Activated CD4-positive, alpha-beta T cell treated with anti-CD3 and anti-CD28 coated beads for 36 hours (primary cell): ENCODE results near the gene CTBP1. TPM values are rescaled to one million over a fixed set of nuclear protein-coding genes. Genes with fewer than 3 reads are reported as not detected.

Source experiments
- ATAC-seq: fragments of 200-7000 bp; cut with Tn5 transposase; one replicate; pipeline ENCODE4 v1.10.0; 2021; ENCODE audit warnings: mild to moderate bottlenecking, moderate library complexity
- CTCF ChIA-PET: fragments of 350-600 bp; sonication (Branson Sonifier 250); formaldehyde crosslinking; loops from one replicate; lab custom pipeline; 2021; ENCODE audit warnings: antibody characterized with exemption; lab: Charles Lee
- POLR2A ChIA-PET: fragments of 350-600 bp; sonication (Branson Sonifier 250); formaldehyde crosslinking; loops from one replicate; lab custom pipeline; 2021; ENCODE audit warnings: antibody characterized with exemption, inconsistent platforms; lab: Charles Lee
- DNase-seq: peaks from one replicate; pipeline ENCODE4 v3.0.0-alpha.2; 2020
- H3K27ac Mint-ChIP-seq: one replicate; pipeline ENCODE4 v1.8.0; 2021; ENCODE audit warnings: mixed read lengths
- H3K27me3 Mint-ChIP-seq: one replicate; pipeline ENCODE4 v1.8.0; 2021; ENCODE audit warnings: mixed read lengths
- H3K36me3 Mint-ChIP-seq: one replicate; pipeline ENCODE4 v1.8.0; 2021; ENCODE audit warnings: low read depth, mixed read lengths
- H3K4me1 Mint-ChIP-seq: one replicate; pipeline ENCODE4 v1.8.0; 2021; ENCODE audit warnings: mixed read lengths
- H3K4me3 Mint-ChIP-seq: one replicate; pipeline ENCODE4 v1.8.0; 2021; ENCODE audit warnings: mild to moderate bottlenecking, moderate library complexity, mixed read lengths
- H3K9me3 Mint-ChIP-seq: one replicate; pipeline ENCODE4 v1.8.0; 2021; ENCODE audit warnings: low read depth, mixed read lengths
- intact Hi-C, 2 experiments: fragments of 100-400 bp; cut with DNase I in 1 of 2; cut with micrococcal nuclease in 1 of 2; formaldehyde crosslinking; loops; one replicate each; pipeline versions ENCODE4 v1.14.2 to v1.15.1; 2022 to 2024; cut with DNase I, micrococcal nuclease
- total RNA-seq, 2 experiments: library from RNA; stranded (reverse); gene quantifications; one replicate each; pipeline ENCODE4 v1.2.3, GENCODE V29; 2021

Gene CTBP1
- total RNA-seq, 2 experiments from 2014 or later: 152 to 177 TPM

DNA sequence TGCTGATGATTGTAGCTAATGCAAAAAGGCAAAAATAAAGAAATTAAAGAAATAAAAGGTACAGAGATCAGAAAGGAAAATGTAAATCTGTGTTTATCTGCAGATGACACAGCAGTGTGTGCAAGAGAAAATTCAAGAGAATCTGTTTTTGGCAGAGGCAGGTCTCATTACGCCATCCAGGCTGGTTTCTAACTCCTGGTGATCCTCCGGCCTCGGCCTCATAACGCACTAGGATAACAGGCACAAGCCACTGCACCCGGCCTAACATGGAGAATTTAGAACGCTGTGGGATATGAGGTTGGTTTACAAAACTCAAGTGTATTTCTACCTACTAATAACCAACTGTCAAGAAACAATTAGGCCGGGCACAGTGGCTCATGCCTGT is 29.4 kb downstream of the CTBP1 start:
- ChIA-PET POLR2A (no interaction called here), CTCF (interaction anchor here (0.6 kb wide), 1 partner anchor 27 kb away, joined by 4 read pairs; no protein-coding TSS in a partner anchor)
- H3K4me1 Mint-ChIP-seq: peaks cover 33% of the 10 kb centered on the region
- no peaks in the 10 kb centered on the region for H3K9me3 Mint-ChIP-seq
- H3K36me3 Mint-ChIP-seq: peaks cover 45% of the 10 kb centered on the region
- no peaks in the 10 kb centered on the region for H3K27me3 Mint-ChIP-seq
- peak overlapping the region; percentile 26 for H3K27ac Mint-ChIP-seq
- no peak for ATAC-seq
- intact Hi-C loops: loop anchor here in 1 of 2 experiments (5.0 kb wide), 1 partner anchor 52 kb away; no protein-coding TSS in a partner anchor
- no peak for DNase-seq
- H3K4me3 Mint-ChIP-seq: no peak overlapping the region

DNA sequence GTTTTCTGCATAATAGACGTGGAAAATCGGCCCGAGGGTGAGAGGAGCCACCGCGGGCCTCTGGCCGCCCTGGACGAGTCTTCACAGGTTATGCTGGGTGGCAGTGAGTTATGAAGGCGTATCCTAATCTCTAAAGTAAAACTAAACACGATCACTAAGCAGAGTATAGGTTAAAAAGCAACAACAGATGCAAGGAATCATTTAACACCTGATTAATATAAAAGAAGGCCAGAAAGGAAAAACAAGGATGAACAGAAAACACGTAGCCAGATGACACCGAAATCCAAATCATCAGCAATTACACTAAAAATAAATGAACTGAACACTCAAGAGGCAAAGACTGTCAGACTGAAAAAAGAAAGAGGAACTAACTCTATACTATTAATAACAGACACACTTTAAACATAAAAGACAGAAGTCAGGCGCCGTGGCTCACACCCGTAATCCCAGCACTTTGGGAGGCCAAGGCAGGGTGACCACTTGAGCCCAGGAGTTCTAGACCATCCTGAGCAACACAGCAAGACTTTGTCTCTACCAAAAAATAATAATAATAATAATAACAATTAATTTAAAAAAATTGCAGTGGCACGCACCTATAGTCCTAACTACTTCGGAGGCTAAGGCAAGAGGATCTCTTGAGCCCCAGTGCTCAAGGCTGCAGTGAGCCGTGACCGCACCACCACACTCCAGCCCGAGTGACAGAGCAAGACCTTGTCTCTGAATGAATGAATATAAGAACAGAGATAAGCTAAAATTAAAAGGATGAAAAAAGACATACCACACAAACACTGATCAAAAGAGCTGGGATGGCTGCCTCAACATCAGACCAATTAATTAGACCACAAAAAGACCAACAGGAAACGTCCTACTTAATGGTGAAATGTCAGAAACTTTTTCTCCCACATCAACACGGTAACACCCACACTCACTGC is 30.0 kb downstream of the CTBP1 start:
- H3K9me3 Mint-ChIP-seq: no peaks in the 10 kb centered on the region
- ChIA-PET POLR2A (no interaction called here), CTCF (interaction anchor here (0.6 kb wide), 1 partner anchor 26 kb away, joined by 4 read pairs; no protein-coding TSS in a partner anchor)
- ATAC-seq (no peak), DNase-seq (no peak)
- intact Hi-C loops: loop anchor here in 1 of 2 experiments (5.0 kb wide), 1 partner anchor 52 kb away; no protein-coding TSS in a partner anchor
- H3K27ac Mint-ChIP-seq: peak overlapping the region; percentile 26
- no peaks in the 10 kb centered on the region for H3K27me3 Mint-ChIP-seq
- peaks cover 33% of the 10 kb centered on the region for H3K4me1 Mint-ChIP-seq
- no peak overlapping the region for H3K4me3 Mint-ChIP-seq
- H3K36me3 Mint-ChIP-seq: peaks cover 39% of the 10 kb centered on the region

DNA sequence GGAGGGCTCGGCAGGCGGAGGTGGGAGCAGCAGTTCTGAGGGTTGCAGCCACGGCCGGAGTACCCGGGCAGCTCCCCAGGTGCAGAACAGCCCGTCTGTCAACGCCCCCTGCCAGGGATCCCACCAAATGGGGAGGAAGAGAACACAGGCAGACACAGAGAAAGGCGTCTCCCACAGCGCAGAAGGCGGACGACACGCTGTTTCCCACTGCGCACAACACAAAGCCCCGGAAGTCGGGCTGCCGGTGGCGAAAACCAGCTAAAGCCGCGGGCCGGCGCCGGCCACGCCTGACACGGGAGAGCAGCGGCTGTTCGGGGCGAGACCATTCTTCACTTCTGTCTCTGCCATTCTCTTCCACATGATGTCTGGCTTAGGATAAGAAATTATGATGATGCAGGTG is 31.6 kb downstream of the CTBP1 start:
- DNase-seq (no peak), ATAC-seq (no peak)
- ChIA-PET CTCF (interaction anchor here (1.0 to 1.2 kb wide), 2 partner anchors 25 to 51 kb away, joined by 3 read pairs; no protein-coding TSS in a partner anchor), POLR2A (no interaction called here)
- Mint-ChIP-seq H3K4me1 (peaks cover 33% of the 10 kb centered on the region), H3K36me3 (peaks cover 37% of the 10 kb centered on the region), H3K27ac (peak overlapping the region; percentile 91), H3K9me3 (no peaks in the 10 kb centered on the region), H3K27me3 (no peaks in the 10 kb centered on the region), H3K4me3 (peak overlapping the region; percentile 50)
- intact Hi-C loops: loop anchor here (1.0 to 5.0 kb wide), 2 partner anchors 50 kb away; no protein-coding TSS in a partner anchor

DNA sequence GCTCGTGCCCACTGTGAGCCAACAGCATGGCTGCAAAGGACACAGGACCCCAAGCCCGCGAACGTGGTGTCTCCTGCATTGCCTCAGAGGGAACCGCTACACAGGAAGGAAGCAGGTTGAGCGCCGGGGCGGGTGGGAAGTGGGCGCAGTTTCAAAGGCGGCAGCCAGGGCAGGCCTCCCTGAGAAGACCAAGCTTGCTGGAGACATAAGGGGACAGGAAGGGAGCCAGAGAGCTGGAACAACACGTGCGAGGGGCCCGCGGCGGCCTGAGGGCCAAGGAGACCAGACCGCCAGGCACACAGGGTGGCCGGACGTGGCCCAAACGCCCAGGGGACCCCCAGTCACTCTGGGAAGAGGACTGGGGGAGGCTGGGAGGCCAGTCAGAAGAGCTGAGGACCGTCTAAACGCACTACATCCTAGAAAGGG is 32.0 kb downstream of the CTBP1 start:
- Mint-ChIP-seq H3K27me3 (no peaks in the 10 kb centered on the region), H3K9me3 (no peaks in the 10 kb centered on the region), H3K4me1 (peaks cover 33% of the 10 kb centered on the region), H3K36me3 (peaks cover 38% of the 10 kb centered on the region), H3K27ac (peak overlapping the region; percentile 91), H3K4me3 (peak overlapping the region; percentile 50)
- ChIA-PET CTCF (interaction anchor here (1.0 to 1.2 kb wide), 2 partner anchors 25 to 52 kb away, joined by 3 read pairs; no protein-coding TSS in a partner anchor), POLR2A (no interaction called here)
- DNase-seq (peak; percentile 85), ATAC-seq (peak; percentile 95)
- intact Hi-C loops: loop anchor here (1.0 to 5.0 kb wide), 2 partner anchors 50 kb away; no protein-coding TSS in a partner anchor

DNA sequence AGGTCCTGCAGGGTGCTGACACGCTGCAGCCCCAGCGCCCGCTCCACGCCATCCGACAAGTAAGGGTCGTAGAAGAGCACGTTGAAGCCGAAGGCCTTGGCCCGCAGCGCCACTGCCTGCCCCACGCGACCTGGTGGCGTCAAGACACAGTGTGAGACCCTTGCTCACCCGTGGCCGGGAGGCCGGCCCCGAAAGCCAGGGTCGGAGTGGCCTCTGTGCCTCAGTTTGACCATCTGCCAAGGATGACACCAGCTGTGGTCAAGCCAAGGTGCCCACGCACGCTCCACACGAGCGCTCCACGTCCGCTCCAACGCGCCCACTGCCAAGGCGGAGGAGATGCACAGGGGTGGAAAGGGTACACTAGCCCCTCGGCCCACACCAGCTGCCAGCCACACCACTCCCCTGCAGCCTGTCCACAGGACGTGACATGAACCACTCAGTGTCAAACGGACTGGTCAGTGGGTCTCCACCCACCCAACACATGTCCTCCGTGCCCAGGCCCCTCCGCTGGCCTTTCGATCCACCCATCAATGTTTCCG is 32.8 kb downstream of the CTBP1 start:
- no peaks in the 10 kb centered on the region for H3K9me3 Mint-ChIP-seq
- no peaks in the 10 kb centered on the region for H3K27me3 Mint-ChIP-seq
- peaks cover 34% of the 10 kb centered on the region for H3K36me3 Mint-ChIP-seq
- intact Hi-C loops: loop anchor here in 1 of 2 experiments (5.0 kb wide), 1 partner anchor 49 kb away; no protein-coding TSS in a partner anchor
- ATAC-seq (no peak), DNase-seq (no peak)
- POLR2A ChIA-PET: no interaction called here
- H3K4me1 Mint-ChIP-seq: peaks cover 33% of the 10 kb centered on the region
- H3K27ac Mint-ChIP-seq: peak overlapping the region; percentile 91
- CTCF ChIA-PET: no interaction called here
- peak overlapping the region; percentile 50 for H3K4me3 Mint-ChIP-seq

DNA sequence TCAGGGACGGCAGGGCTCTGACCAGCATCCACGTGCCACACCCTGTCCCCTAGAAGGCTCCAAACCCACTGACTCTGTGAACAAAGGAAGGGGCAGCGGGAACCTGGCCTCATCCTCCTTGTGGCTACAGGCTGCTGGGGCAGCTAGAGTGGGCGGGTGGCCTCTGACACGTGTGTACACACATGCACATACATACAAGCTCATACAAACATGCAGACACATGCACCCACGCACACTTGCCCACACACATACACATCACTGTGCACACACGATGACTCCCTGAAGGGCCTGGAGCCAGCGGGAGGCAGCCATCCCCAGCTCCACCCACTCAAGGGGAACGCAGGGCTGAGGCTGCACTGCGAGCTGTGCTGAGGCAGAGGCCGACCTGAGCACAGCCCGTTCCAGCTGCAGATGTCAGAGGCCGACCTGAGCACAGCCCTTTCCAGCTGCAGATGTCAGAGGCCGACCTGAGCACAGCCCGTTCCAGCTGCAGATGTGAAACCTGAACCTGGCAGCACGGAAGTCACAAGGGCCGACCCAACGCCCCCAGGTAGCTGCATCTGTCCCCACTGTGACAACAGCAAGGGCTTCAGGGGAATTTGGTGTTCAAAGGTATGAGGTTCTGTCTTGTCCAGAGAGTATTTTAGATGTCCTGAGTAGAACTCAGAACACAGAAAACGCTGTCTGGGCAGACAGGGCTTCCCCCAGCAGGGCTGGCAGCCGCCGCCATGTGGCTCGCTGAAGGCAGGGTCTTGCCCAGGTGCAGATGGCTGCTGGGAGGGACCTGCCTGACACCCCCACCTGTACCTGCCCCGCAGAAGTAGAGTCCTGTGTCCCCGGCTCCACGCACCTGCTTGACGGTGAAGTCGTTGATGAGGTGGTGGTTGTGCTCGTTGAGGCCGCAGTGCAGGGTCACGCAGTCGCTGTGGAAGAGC is 33.5 kb downstream of the CTBP1 start:
- intact Hi-C loops: loop anchor here in 1 of 2 experiments (5.0 kb wide), 1 partner anchor 48 kb away; no protein-coding TSS in a partner anchor
- ATAC-seq (no peak), DNase-seq (no peak)
- Mint-ChIP-seq H3K27ac (no peak overlapping the region), H3K27me3 (no peaks in the 10 kb centered on the region), H3K9me3 (no peaks in the 10 kb centered on the region), H3K36me3 (peaks cover 29% of the 10 kb centered on the region), H3K4me1 (peaks cover 32% of the 10 kb centered on the region), H3K4me3 (no peak overlapping the region)
- ChIA-PET CTCF (interaction anchor here (1.1 kb wide), 1 partner anchor 28 kb away, joined by 4 read pairs; no protein-coding TSS in a partner anchor), POLR2A (no interaction called here)

DNA sequence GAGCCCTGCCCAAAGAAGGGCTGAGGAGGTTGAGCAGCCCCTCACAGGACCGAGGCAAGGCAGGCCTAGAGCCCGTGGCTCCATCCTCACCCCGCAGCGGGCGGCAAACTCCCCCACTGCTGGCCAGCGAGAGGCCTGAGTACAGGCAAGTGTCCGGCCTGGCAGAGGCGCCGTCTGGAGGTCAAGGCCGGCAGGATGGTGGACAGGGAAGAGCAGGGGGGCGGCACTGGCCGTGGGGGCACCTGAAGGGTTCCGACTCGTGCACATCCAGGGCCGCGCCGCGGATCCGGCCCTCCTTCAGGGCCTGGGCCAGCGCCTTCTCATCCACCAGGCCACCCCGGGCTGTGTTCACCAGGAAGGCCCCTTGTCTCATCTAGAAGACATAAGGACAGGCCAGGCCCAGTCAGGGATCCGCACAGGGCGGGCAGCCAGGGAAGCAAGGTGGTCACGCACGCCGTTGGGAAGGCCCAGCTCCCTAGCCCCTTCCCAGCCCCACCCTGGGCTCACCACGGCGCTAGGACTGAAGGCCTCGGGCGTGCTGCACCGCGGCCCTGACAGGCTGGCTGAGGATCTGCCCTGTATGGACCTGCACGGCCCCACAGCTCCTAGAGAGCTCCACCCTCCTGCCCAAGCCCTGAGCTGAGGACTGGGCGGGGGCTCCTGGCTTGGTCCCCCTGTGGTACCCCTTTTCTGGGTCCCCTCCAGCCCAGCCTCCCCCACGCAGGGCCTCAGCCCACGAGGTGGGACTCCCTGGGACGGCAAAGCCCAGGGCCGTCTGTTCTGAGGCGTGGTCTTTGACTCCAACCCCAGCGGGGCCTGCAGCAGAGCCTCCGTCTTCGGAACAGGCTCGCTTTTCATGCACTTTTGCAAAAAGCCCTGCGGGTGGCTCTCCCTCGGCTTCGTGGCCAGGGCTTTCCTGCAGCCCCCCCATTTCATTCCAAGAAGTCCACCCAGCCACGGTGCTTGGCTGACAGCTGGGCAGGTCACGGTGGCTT is 34.5 kb downstream of the CTBP1 start:
- Mint-ChIP-seq H3K36me3 (peaks cover 24% of the 10 kb centered on the region), H3K27me3 (no peaks in the 10 kb centered on the region), H3K4me1 (peaks cover 28% of the 10 kb centered on the region), H3K4me3 (no peak overlapping the region), H3K9me3 (no peaks in the 10 kb centered on the region), H3K27ac (no peak overlapping the region)
- POLR2A ChIA-PET: no interaction called here
- DNase-seq (no peak), ATAC-seq (no peak)
- intact Hi-C loops: loop anchor here in 1 of 2 experiments (5.0 kb wide), 1 partner anchor 47 kb away; no protein-coding TSS in a partner anchor
- CTCF ChIA-PET: interaction anchor here (1.1 kb wide), 1 partner anchor 27 kb away, joined by 4 read pairs; no protein-coding TSS in a partner anchor

DNA sequence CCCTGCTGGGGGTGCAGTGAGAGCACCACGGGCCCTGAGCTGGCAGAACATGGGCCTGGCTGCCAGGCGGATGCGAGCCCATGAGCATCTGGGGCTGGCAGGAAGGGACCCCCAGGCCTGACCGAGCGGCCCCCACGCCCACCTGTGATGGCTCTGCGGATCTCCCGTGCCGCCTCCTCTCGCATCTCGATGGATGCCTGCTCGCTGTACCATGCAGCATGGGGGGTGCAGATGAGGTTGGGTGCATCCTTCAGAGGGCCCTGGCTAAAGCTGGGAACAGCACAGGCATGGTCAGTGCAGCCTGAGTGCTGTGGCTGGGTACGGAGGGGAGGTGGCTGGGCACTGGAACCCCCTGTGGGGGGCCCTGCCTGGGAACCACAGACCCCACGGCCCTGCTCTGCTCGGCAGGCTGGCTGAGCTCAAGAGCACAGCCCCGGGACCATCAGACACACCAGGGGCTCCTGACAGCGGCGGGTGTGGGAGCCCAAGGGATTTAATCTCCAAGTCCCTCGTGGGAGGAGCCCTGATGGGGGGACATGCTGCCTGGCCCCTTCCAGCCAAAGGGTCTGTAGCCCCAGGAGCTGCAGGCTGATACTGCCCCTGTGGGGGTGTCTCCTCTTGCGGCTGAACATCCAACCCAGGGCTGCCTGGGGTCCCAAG is 35.5 kb downstream of the CTBP1 start:
- CTCF ChIA-PET: no interaction called here
- DNase-seq (no peak), ATAC-seq (no peak)
- no peaks in the 10 kb centered on the region for H3K9me3 Mint-ChIP-seq
- no peak overlapping the region for H3K4me3 Mint-ChIP-seq
- peaks cover 17% of the 10 kb centered on the region for H3K36me3 Mint-ChIP-seq
- intact Hi-C loops: no loop called here
- POLR2A ChIA-PET: no interaction called here
- H3K27ac Mint-ChIP-seq: no peak overlapping the region
- peaks cover 21% of the 10 kb centered on the region for H3K4me1 Mint-ChIP-seq
- H3K27me3 Mint-ChIP-seq: no peaks in the 10 kb centered on the region

DNA sequence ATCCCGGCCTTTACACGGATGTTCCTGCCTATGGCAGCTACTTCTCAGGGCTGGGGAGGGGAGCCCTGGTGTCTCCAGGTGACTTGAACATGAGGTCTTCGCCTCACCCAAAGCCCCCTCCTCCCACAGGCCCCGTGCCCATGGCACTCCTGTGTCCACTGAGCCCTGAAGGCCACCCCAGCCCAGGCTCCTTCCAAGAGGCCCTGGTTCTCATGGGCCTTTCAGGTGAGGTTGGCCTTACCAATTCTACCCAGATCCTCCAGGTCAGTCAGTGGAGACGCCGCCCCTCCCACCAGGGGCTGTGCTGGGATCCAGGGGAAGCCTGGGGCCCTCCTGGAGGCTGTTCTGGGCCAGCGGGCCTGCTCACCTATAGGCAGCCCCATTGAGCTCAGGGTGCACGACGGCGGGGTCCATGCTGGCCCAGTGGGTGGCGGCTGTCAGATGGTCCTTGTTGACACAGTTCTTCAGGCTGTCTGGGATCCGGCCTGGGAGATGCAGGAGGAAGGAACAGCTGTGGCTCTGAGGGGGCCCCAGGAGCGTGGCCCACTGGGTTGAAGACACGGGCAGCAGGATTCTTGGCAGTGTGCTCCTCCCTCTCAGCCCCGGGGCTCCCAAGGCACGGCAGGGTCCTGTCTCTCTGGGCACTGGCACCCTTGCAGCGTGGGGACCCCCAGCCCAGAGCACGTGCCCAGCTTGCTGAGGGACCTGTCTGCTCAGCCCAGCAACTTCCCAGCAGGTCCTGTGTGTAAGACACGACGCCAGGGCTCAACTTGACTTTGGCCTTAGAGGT is 36.2 kb downstream of the CTBP1 start:
- ATAC-seq (no peak), DNase-seq (no peak)
- Mint-ChIP-seq H3K4me3 (no peak overlapping the region), H3K4me1 (peaks cover 17% of the 10 kb centered on the region), H3K27ac (no peak overlapping the region), H3K27me3 (no peaks in the 10 kb centered on the region), H3K36me3 (peaks cover 13% of the 10 kb centered on the region), H3K9me3 (no peaks in the 10 kb centered on the region)
- POLR2A ChIA-PET: no interaction called here
- intact Hi-C loops: no loop called here
- CTCF ChIA-PET: interaction anchor here (0.6 kb wide), 1 partner anchor 376 kb away, joined by 3 read pairs; no protein-coding TSS in a partner anchor
